HG03571 (cell line): ENCODE measurements around the gene NAA11.
"Not testable (repeated sequence)": the region's sequence is repeated elsewhere in the genome, so short reads cannot be mapped to it uniquely, and the experiment has no call there.

Experiments
- ATAC-seq: cut with Tn5 transposase; IDR thresholded peaks from one replicate; pipeline ENCODE4 v1.9.1; 2021; ENCODE audit not compliant: unreplicated experiment

The NAA11 gene

DNA sequence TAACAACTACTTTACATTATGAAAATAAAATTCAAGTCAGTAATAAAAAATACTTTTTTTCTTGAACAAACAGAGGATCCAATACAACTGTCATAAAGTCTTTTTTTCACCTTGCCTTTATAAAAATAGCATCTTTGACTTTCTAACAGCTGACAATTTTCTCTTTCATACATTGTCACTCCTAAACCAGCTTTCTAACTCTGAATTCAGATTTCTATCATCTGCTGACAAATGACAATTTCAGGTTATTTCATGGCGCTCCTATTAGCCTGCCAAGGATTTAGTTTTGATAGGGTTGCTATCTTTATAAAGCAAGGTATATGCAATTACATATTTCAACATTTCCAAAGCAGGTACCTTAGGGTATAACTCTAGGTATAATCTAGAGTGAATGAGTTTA, 14.6 kb downstream of the NAA11 start:
- no peak for ATAC-seq

DNA sequence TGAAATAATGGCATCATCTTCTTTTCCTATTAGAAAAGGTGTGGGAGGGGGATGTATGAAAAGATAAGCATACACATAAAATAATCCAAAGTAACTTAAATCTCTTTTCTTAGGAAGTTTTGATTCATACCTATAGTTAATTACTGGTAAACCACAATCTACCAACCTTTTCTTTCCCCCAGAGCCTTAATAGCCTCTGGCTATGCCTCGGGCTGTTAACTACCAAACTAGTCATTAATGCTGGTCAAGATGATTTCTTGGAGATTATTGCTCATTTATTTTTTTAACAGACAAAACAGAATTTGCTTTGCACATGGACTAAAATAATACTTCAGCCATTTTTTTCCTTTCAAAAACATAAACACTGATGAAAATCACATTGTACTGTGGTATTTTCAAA, 16.9 kb downstream of the NAA11 start:
- ATAC-seq = no peak

DNA sequence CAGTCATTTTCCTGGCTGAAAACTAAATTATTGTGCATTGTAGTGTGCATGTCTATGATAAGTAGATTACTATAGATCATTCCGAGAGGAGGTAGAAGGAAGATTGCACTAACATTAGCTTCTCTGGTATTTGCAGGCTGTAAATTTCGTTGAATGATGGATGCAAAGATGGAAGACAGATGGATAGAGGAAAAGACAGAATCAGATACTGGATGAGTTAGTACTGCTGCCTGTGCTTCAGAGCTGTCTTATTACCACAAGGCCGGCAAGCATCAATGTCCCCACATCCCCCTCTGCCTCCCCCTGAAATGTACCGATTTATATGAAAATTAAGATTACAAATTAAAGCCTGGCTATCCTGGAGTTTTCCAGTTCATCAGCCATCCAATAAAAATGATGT, 17.7 kb downstream of the NAA11 start:
- ATAC-seq = no peak

DNA sequence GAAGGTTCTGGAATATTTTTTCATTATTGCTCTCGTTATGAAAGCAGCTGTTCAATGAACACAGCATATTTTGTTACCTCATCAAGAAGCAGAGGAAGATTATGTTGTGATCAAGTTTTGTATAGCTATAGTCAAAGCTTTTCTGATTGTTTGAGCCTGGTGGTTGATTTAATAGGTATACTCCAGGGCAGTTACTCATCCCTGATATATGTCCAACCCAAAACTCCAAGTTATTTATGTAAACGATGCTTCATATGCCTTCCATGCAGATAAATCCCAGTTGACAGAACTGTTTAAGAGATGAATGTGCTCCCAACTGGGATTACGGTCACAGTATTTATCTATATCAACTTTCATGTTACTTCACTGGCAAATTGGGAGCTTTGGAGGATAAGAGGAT, 19.1 kb downstream of the NAA11 start:
- no peak for ATAC-seq

DNA sequence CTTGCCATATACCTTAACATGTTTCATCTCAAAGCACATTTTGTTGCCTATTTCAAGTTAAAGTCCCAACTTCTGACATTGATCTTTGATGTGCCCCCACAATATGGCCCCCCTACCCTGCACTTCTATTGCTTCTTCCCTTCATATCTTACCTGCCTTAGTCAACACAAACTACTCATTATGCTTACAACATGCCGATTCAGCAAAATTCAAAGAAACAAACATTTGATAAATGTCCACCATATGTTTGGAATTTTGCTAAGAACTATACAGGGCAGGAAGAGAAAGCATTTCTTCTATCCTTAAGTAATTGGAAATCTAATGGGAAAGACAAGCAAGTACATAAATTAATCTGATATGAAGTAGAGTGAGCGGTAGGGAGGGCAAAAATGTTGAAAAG, 25.6 kb downstream of the NAA11 start:
- ATAC-seq = no peak

DNA sequence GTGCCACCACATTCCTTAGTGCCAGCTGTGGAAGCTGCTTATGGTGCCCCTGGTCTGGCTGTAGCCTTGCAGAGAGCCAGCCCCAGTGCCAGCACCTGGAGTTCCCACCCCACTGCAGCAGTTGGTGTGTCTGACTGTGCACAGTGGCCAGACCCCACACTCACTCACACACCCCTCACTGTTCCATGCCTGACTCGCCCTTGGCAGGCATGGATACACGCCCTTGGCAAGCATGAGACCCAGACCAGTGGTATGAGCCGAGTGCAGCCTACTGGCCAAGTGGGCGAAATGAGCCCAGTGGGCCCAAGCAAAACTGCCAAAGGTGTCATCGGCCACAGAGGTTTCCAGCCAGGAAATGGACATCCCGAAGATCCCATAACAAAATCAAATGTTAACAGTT, 27.4 kb downstream of the NAA11 start:
- no peak for ATAC-seq

DNA sequence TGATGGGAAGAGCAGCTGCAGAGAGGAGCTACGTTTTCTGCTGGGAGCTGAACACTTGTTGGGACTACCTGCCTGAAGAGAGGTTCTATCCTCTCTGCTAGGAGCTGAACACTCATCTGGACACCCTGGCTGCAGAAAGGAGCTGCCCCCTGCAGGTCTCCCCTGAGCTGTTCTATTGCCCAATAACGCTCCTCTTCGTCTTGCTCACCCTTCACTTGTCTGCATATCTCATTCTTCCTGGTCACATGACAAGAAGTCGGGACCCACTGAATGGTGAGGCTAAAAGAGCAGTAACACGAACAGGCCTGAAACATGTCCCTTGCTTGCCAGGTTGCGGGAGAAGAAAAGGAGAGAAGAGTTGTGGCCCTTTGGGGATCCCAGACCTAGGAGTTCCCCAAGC, 27.8 kb downstream of the NAA11 start:
- no peak for ATAC-seq

DNA sequence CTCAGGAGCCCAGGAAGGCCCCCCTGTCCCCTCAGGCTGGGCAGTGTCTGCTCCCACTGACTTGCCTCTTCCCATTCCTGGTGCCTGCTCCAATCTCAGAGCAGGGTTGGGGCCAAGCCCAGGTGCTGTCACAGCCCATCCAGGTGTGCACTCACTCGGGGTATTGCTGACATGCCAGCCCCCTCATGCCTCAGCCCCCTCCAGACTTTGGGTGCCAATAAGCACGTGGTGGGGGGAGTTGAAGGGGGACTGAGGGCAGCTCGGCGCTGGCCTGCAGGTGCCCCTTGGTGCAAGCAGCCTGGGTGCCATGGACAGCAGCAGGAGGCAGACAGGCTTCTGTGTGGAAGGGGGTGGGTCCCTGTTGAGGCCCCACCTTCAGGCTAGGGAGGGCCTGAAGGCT, 28.4 kb downstream of the NAA11 start:
- no peak for ATAC-seq

DNA sequence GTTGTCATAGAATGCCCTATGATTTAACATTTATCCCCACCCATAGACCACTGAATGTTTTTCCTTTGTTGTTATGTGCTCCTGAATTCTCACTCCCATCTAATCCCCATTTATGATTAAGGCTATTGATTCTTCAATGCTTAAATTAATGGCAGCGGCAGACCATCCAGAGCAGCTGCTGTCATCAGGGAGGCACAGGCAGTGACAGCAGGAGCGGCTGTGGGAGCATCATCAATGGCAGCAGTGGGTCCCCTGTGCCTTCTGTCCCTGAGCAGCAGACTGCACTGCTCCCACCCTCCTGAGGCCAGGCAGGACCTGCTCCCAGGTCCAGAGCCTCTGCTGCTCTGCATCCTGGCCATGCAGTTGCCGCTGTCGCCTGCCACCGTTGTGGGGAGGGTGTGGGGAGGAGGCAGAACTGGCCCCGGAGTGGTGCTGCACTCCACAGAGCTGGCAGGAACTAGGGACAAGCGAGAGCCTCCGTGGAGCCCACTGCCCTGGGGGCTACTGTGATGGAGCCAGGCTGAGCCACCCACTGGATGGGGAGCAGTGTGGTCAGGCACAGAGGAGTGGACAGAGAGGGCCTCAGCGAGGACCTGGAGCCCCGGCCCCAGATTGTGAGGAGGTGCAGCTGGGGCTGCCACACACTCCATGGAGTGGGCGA, 29.0 kb downstream of the NAA11 start:
- no peak for ATAC-seq

DNA sequence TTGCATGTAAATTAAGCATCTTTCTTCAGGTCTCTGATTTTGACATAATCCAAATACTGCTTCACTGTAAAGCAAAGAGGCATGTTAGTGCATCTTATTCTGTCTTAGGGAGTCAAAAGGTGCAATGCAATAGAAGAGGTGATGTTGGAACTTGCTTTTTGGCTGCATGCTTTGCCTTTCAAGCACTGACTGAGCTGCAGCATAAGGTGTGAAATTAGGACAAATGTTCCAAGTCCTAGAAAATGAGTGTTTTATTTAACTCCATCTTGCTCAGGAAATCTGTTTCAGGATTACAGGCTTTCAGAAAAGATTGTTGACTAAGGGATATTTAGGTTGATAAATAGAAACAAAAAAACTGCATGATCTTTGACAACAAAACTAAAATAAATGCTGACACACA, 30.8 kb downstream of the NAA11 start:
- ATAC-seq = no peak

DNA sequence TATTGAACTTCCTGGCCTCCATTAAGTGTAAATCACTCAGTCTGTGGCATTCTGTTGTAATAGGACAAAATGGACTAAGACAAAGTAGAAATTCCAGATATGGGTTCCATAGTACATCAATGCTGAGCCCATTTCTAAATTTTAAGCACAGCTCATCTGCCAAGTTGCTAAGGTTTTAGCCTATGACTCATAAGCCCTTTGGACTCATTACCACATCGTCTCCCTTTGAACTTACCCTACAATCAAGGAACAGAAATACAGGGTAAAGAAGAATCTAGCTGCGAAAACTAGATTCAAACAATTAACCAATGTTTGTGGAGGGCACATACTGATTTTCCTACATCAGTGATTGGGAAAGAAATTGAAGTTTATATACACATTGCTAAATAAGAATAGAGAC, 31.8 kb downstream of the NAA11 start:
- ATAC-seq = no peak

DNA sequence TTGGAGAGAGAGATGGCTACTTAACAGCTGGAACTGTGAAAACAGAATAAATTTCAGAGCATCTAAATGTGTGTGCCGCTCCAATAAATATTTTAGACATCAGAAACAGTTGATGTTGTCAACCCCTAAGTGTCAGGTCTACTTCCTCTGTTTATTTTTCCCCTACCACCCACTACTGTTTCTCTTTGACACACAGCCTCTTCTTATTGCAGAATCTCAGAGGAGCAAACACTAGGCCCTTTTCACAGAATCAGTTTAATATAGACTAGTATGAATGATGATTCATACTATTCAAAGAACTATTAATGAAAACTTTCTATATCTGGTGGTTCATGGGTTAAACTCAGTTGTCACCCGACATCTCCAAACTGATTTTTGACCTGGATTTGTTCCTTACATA, 33.9 kb downstream of the NAA11 start:
- ATAC-seq = no peak

DNA sequence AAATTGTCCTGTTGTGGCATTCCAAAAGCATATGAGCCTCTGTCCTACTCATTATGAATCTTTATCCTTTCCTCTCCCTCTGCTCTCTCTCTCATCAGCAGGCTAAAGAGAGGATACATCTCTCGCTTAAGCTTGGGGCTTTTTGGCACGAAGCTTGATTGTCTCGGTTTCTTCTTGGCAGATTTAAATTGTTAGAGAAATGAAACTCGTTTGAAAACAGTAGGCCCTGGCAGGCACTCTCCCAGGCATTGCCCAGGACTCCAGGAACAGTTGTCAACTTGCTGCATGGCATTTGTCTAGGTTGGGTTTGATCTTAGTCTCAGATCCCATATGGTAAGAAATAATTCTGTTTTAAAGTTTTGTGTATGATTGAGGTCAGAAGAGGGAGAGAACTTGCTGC, 35.5 kb downstream of the NAA11 start:
- ATAC-seq = no peak

DNA sequence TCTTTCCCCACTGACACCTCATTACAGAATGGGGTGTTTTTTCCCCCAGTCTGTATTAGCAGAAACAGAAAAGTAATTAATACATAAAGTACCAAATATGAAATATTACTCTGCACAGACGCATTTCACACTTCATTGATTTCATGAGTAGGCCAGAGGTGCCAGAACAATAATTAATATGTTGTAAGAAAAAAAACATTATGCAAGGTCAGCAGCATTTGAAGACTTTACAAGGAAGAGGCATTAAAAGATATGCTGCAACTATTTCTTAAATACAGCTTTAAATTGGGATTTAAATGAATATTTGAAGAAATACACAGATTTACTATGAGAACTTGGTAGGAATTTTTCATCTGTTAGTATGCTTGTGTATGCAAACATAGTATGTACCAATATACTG, 37.7 kb downstream of the NAA11 start:
- ATAC-seq = no peak

DNA sequence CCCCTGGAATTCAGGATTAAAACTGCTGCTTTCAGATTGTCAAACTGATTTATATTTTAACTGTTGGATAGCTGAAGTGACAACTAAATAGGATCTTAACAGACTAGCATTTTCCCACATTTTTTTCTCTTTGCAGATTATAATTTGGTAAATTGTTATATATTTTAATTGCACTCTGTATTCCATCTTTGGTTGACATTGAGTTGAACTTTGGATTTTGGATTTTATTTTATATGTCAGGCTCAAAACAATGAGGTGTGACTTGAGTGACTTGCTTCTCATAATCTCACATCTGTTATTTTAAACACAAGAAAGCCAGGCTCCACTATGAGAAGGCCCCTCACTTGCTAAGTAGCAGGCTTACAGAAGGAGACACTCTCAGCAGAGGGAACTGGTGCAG, 38.1 kb downstream of the NAA11 start:
- ATAC-seq = no peak

DNA sequence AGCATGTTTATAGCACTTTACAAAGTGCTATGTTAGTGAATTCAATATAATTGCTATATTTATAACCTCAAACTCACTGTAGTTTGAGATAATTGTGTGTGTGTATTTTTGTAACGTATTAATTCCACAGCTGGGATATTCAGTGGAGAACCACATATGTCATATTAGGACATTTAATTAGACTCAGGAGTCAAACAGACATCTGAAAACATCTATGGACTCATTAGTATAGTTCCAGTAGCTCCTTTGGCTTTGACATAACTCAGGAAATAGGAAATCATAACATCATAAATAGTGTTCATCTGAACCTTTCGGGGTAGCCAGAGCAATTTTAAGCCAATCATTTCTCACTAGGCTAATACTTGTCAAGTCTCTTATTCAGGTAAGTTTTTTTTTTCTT, 38.8 kb downstream of the NAA11 start:
- ATAC-seq = no peak

DNA sequence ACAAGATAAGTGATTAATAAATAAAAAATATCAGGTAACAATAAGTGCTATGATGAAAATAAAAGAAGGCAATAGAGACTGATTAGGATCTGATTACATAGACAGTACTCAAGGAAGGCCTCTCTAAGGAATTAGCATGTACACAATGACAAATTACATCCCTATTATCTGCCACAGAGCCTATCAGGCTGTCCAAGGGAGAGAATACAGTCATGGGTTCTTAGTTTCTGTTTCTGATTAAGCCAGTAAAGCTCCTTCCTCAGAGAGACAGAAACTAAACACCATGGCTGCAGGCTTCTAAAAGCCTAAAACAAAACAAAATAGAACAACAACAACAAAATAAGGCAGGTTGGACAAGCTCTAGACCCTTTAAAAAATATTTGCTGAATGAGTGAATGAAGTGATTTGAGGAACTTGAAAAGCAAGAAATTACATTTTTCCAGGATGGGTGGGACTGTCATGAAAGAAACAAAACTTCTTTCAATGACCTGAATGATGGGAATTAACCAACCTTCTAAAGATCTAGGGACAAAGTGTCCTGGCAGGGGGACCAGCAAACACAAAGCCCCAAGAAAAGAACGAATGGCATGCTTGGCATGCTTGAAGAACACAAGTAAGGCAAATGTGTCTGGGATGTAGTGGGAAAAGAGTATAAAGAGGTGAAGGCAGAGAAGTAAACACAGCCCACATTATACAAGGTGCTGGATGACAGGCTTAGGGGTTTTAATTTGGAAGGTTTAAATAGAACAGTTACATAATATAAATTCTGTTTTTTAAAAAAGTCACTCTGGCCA, 44.1 kb downstream of the NAA11 start:
- ATAC-seq = no peak

DNA sequence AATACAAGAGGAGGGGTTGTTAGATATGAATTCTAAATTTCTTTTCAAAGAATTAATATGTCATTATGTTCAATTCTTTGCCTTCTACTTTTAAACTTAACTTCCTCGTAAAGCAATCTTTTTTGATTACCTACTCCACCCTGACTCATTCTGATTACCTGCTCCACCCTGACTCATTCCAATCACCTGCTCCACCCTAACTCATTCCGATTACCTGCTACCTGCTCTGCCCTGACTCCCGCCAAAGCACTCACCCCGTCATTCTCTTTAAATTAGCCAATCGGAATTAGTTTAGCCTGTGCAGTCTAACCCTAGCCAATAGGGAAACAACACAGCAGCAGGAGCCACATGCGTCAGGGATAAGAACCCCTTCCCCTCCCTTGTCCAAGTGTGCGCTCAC, 48.4 kb downstream of the NAA11 start:
- not testable (repeated sequence) for ATAC-seq

DNA sequence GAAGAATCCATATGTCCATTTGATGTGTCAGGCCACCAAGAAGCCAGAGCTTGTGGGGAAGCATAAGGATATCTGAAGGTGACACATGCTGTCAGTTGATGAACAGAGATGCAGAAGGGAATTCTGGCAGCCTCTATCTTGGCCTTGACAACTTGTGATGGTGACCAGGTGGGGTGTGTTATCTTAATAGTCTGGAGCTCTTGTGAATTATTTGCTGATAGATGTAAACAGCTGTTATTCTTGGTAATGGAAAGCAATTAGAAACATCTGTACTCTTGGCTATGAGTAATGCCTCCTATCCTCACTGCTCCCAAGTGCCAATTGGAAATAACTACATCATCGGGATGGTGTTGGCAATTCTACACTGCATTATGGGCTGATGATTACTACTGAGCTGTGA, 51.9 kb downstream of the NAA11 start:
- ATAC-seq = no peak

DNA sequence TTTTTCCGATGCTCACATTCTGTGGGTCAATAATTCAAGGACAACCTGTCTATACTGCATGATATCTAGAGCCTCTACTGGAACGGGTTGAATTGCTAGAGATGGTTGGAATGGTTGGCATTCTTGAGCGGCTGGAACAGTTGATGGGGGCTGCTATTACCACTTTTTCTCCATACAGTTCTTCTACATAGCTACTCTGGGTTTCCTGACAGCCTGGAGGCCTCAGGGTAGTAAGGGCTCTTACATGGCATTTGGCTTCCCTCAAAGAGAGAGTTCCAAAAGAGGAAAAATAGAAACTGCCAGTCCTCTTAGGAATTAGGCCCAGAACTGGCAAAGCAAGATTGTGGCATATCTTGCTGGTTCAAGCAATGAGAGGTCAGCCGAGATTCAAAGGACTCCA, 53.1 kb downstream of the NAA11 start:
- ATAC-seq = no peak

DNA sequence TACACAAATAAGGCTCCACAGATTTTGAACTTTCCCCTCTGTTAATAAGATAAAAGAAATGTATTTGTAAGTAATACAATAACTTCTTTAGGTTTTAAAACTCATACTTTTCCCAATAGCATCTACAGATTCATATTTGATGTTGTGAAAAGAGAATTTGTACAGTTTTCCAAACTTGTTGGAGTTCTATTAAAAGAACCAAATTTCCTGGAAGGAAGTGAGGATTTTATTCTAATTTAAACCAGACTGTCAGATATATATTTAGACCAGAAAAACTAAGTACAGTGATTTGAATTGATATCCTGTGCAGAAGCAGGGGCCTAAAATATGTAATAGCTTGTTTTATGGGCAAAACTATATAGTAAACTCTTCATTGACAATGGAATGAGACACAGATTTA, 53.7 kb downstream of the NAA11 start:
- ATAC-seq = no peak

DNA sequence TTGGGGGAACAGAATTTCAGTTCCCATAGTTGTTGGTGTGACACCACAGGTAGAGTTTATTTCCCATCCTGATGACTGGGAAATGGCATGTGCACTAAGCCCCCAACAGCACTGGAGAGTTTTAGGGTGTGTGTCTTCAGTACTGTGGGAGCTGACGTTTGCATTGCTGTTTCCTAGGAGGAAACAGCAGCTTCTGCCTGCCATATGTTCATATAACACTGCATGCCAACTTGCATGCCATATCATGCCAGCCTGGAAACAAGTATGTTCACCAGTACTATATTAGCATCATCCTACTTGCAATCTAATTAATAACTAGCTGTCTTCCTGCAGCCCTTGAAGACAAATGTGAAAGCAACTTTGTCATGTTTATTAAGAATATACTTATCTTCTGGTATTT, 58.2 kb downstream of the NAA11 start:
- ATAC-seq = no peak
